ENCODE data around the gene FEN1.
A peak's percentile ranks its signal among the peaks of the same experiment; 100 is the strongest.

The FEN1 gene

GRCh38 chr11:61817471-61818202 is 24.9 kb downstream of the FEN1 start:
- H3K27ac ChIP-seq (ENCODE audit: insufficient read depth, low read length, poor library complexity, severe bottlenecking) = no peak overlapping the region
- H3K4me3 ChIP-seq (ENCODE audit: insufficient read depth, low read depth, low read length, poor library complexity, severe bottlenecking) = no peak overlapping the region
- H3K4me1 ChIP-seq (ENCODE audit: control insufficient read depth, insufficient read depth, low read length, poor library complexity, severe bottlenecking) = peaks cover 25% of the 10 kb centered on the region
- no peaks in the 10 kb centered on the region for H3K9me3 ChIP-seq (ENCODE audit: control insufficient read depth, low read length)
- no peak for DNase-seq
- peaks cover 6% of the 10 kb centered on the region for H3K27me3 ChIP-seq (replicated peaks; ENCODE audit: control insufficient read depth, insufficient read depth, low read length, poor library complexity, severe bottlenecking)
- no peaks in the 10 kb centered on the region for H3K36me3 ChIP-seq (ENCODE audit: control insufficient read depth, insufficient read depth, low read length)

GRCh38 chr11:61820174-61820573 is 27.5 kb downstream of the FEN1 start:
- DNase-seq = no peak
- no peaks in the 10 kb centered on the region for H3K9me3 ChIP-seq (ENCODE audit: control insufficient read depth, low read length)
- peaks cover 19% of the 10 kb centered on the region for H3K4me1 ChIP-seq (ENCODE audit: control insufficient read depth, insufficient read depth, low read length, poor library complexity, severe bottlenecking)
- H3K27ac ChIP-seq (ENCODE audit: insufficient read depth, low read length, poor library complexity, severe bottlenecking) = no peak overlapping the region
- H3K4me3 ChIP-seq (ENCODE audit: insufficient read depth, low read depth, low read length, poor library complexity, severe bottlenecking) = no peak overlapping the region
- H3K27me3 ChIP-seq (replicated peaks; ENCODE audit: control insufficient read depth, insufficient read depth, low read length, poor library complexity, severe bottlenecking) = peaks cover 6% of the 10 kb centered on the region
- H3K36me3 ChIP-seq (ENCODE audit: control insufficient read depth, insufficient read depth, low read length) = no peaks in the 10 kb centered on the region

- no peaks in the 10 kb centered on the region for H3K36me3 ChIP-seq (ENCODE audit: control insufficient read depth, insufficient read depth, low read length)
- peaks cover 23% of the 10 kb centered on the region for H3K4me1 ChIP-seq (ENCODE audit: control insufficient read depth, insufficient read depth, low read length, poor library complexity, severe bottlenecking)
- H3K4me3 ChIP-seq (ENCODE audit: insufficient read depth, low read depth, low read length, poor library complexity, severe bottlenecking) = peak overlapping the region; percentile 57
- H3K9me3 ChIP-seq (ENCODE audit: control insufficient read depth, low read length) = no peaks in the 10 kb centered on the region
- H3K27ac ChIP-seq (ENCODE audit: insufficient read depth, low read length, poor library complexity, severe bottlenecking) = no peak overlapping the region
- peaks cover 16% of the 10 kb centered on the region for H3K27me3 ChIP-seq (replicated peaks; ENCODE audit: control insufficient read depth, insufficient read depth, low read length, poor library complexity, severe bottlenecking)
- DNase-seq = no peak
Measured at GRCh38 chr11:61826930-61827570, 34.3 kb downstream of the FEN1 start.

GRCh38 chr11:61827571-61828378 is 35.1 kb downstream of the FEN1 start, which contains the start of gene FADS2:
FADS2 (plus strand) TSS chr11:61828300; CDS start chr11:61828391, 91 bp downstream.
- peak; percentile 12 to 82 (median 50) for DNase-seq
- Histone ChIP-seq H3K27ac (ENCODE audit: insufficient read depth, low read length, poor library complexity, severe bottlenecking) (no peak within 1 kb of the TSS), H3K9me3 (ENCODE audit: control insufficient read depth, low read length) (no peaks in the 10 kb centered on the region), H3K36me3 (ENCODE audit: control insufficient read depth, insufficient read depth, low read length) (no peaks in the 10 kb centered on the region), H3K27me3 (replicated peaks; ENCODE audit: control insufficient read depth, insufficient read depth, low read length, poor library complexity, severe bottlenecking) (peaks cover 16% of the 10 kb centered on the region), H3K4me1 (ENCODE audit: control insufficient read depth, insufficient read depth, low read length, poor library complexity, severe bottlenecking) (peaks cover 23% of the 10 kb centered on the region), H3K4me3 (ENCODE audit: insufficient read depth, low read depth, low read length, poor library complexity, severe bottlenecking) (peak within 1 kb of the TSS; percentile 57)

GRCh38 chr11:61828379-61828628 is 35.6 kb downstream of the FEN1 start:
- Histone ChIP-seq H3K36me3 (ENCODE audit: control insufficient read depth, insufficient read depth, low read length) (no peaks in the 10 kb centered on the region), H3K27ac (ENCODE audit: insufficient read depth, low read length, poor library complexity, severe bottlenecking) (no peak overlapping the region), H3K27me3 (replicated peaks; ENCODE audit: control insufficient read depth, insufficient read depth, low read length, poor library complexity, severe bottlenecking) (peaks cover 16% of the 10 kb centered on the region), H3K4me1 (ENCODE audit: control insufficient read depth, insufficient read depth, low read length, poor library complexity, severe bottlenecking) (peaks cover 23% of the 10 kb centered on the region), H3K4me3 (ENCODE audit: insufficient read depth, low read depth, low read length, poor library complexity, severe bottlenecking) (peak overlapping the region; percentile 57), H3K9me3 (ENCODE audit: control insufficient read depth, low read length) (no peaks in the 10 kb centered on the region)
- DNase-seq = no peak

- peak overlapping the region; percentile 57 for H3K4me3 ChIP-seq (ENCODE audit: insufficient read depth, low read depth, low read length, poor library complexity, severe bottlenecking)
- H3K4me1 ChIP-seq (ENCODE audit: control insufficient read depth, insufficient read depth, low read length, poor library complexity, severe bottlenecking) = peaks cover 26% of the 10 kb centered on the region
- peak in 1 of 3 donors; percentile 37 for DNase-seq
- no peaks in the 10 kb centered on the region for H3K36me3 ChIP-seq (ENCODE audit: control insufficient read depth, insufficient read depth, low read length)
- H3K27ac ChIP-seq (ENCODE audit: insufficient read depth, low read length, poor library complexity, severe bottlenecking) = no peak overlapping the region
- no peaks in the 10 kb centered on the region for H3K9me3 ChIP-seq (ENCODE audit: control insufficient read depth, low read length)
- H3K27me3 ChIP-seq (replicated peaks; ENCODE audit: control insufficient read depth, insufficient read depth, low read length, poor library complexity, severe bottlenecking) = peaks cover 16% of the 10 kb centered on the region
Measured at GRCh38 chr11:61828629-61829407, 36.1 kb downstream of the FEN1 start.

GRCh38 chr11:61829806-61830205 is 37.1 kb downstream of the FEN1 start:
- no peak overlapping the region for H3K4me3 ChIP-seq (ENCODE audit: insufficient read depth, low read depth, low read length, poor library complexity, severe bottlenecking)
- peaks cover 35% of the 10 kb centered on the region for H3K4me1 ChIP-seq (ENCODE audit: control insufficient read depth, insufficient read depth, low read length, poor library complexity, severe bottlenecking)
- no peak for DNase-seq

GRCh38 chr11:61830237-61831105 is 37.8 kb downstream of the FEN1 start:
- Histone ChIP-seq H3K9me3 (ENCODE audit: control insufficient read depth, low read length) (no peaks in the 10 kb centered on the region), H3K4me3 (ENCODE audit: insufficient read depth, low read depth, low read length, poor library complexity, severe bottlenecking) (no peak overlapping the region), H3K27me3 (replicated peaks; ENCODE audit: control insufficient read depth, insufficient read depth, low read length, poor library complexity, severe bottlenecking) (peaks cover 16% of the 10 kb centered on the region), H3K36me3 (ENCODE audit: control insufficient read depth, insufficient read depth, low read length) (no peaks in the 10 kb centered on the region), H3K27ac (ENCODE audit: insufficient read depth, low read length, poor library complexity, severe bottlenecking) (no peak overlapping the region), H3K4me1 (ENCODE audit: control insufficient read depth, insufficient read depth, low read length, poor library complexity, severe bottlenecking) (peaks cover 40% of the 10 kb centered on the region)
- DNase-seq = no peak

More at GRCh38 chr11:61829806-61830205, 37.1 kb downstream of the FEN1 start:
- no peak overlapping the region for H3K27ac ChIP-seq (ENCODE audit: insufficient read depth, low read length, poor library complexity, severe bottlenecking)
- no peaks in the 10 kb centered on the region for H3K36me3 ChIP-seq (ENCODE audit: control insufficient read depth, insufficient read depth, low read length)
- no peaks in the 10 kb centered on the region for H3K9me3 ChIP-seq (ENCODE audit: control insufficient read depth, low read length)
- H3K27me3 ChIP-seq (replicated peaks; ENCODE audit: control insufficient read depth, insufficient read depth, low read length, poor library complexity, severe bottlenecking) = peaks cover 16% of the 10 kb centered on the region

- Histone ChIP-seq H3K4me1 (ENCODE audit: control insufficient read depth, insufficient read depth, low read length, poor library complexity, severe bottlenecking) (peaks cover 39% of the 10 kb centered on the region), H3K4me3 (ENCODE audit: insufficient read depth, low read depth, low read length, poor library complexity, severe bottlenecking) (no peak overlapping the region), H3K27ac (ENCODE audit: insufficient read depth, low read length, poor library complexity, severe bottlenecking) (no peak overlapping the region), H3K36me3 (ENCODE audit: control insufficient read depth, insufficient read depth, low read length) (no peaks in the 10 kb centered on the region), H3K27me3 (replicated peaks; ENCODE audit: control insufficient read depth, insufficient read depth, low read length, poor library complexity, severe bottlenecking) (peaks cover 16% of the 10 kb centered on the region), H3K9me3 (ENCODE audit: control insufficient read depth, low read length) (no peaks in the 10 kb centered on the region)
- DNase-seq = no peak
Measured at GRCh38 chr11:61832207-61832606, 39.5 kb downstream of the FEN1 start.

Measured in effector memory CD4-positive, alpha-beta T cell (primary cell).